Prostate gland (tissue), 1 donor: ENCODE measurements around the gene STRAP.

Experiments
- POLR2A ChIP-seq: fragments of 450-650 bp; IDR thresholded peaks from one replicate; pipeline ENCODE4 v1.6.1; 2016; ENCODE audit warnings: antibody characterized with exemption, mild to moderate bottlenecking
- POLR2AphosphoS5 ChIP-seq: sonication (generic); formaldehyde crosslinking; IDR thresholded peaks from one replicate; pipeline ENCODE4 v1.6.1; 2017; ENCODE audit warnings: antibody characterized with exemption

- TF ChIP-seq POLR2AphosphoS5 (no peak), POLR2A (no peak)
Observed at GRCh38 chr12:15863372-15863771, 18.8 kb upstream of the STRAP start.
